MM.1S (cell line): ENCODE data around the gene COA5.
"Not testable (repeated sequence)": the region's sequence is repeated elsewhere in the genome, so short reads cannot be mapped to it uniquely, and the experiment has no call there.

Experiments used
- EZH2 ChIP-seq: fragments of 300-600 bp; sonication (generic); optimal IDR thresholded peaks from 2 replicates; pipeline ENCODE3; 2017; ENCODE audit warnings: low read depth, mild to moderate bottlenecking, antibody characterized with exemption, low read length, mixed read lengths
- TF ChIP-seq, protein P1 (sequence below): fragments of 300-600 bp; sonication (generic); IDR thresholded peaks from 2 replicates; pipeline ENCODE4 v1.5.1; 2016; ENCODE audit warnings: antibody characterized with exemption, low read length, mixed read lengths

DNA sequence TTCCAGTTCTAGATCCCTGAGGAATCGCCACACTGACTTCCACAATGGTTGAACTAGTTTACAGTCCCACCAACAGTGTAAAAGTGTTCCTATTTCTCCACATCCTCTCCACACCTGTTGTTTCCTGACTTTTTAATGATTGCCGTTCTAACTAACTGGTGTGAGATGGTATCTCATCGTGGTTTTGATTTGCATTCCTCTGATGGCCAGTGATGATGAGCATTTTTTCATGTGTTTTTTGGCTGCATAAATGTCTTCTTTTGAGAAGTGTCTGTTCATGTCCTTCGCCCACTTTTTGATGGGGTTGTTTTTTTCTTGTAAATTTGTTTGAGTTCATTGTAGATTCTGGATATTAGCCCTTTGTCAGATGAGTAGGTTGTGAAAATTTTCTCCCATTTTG, 13.6 kb downstream of the COA5 start:
- TF ChIP-seq, protein P1, sequence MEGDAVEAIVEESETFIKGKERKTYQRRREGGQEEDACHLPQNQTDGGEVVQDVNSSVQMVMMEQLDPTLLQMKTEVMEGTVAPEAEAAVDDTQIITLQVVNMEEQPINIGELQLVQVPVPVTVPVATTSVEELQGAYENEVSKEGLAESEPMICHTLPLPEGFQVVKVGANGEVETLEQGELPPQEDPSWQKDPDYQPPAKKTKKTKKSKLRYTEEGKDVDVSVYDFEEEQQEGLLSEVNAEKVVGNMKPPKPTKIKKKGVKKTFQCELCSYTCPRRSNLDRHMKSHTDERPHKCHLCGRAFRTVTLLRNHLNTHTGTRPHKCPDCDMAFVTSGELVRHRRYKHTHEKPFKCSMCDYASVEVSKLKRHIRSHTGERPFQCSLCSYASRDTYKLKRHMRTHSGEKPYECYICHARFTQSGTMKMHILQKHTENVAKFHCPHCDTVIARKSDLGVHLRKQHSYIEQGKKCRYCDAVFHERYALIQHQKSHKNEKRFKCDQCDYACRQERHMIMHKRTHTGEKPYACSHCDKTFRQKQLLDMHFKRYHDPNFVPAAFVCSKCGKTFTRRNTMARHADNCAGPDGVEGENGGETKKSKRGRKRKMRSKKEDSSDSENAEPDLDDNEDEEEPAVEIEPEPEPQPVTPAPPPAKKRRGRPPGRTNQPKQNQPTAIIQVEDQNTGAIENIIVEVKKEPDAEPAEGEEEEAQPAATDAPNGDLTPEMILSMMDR: not testable (repeated sequence)
- not testable (repeated sequence) for TF ChIP-seq EZH2
